CD4-positive, alpha-beta T cell treated with Interleukin-6 at 100 ng/mL for 8 hours (primary cell): ENCODE results near the gene UGT1A5.

Experiments used
- DNase-seq: peaks from one replicate; pipeline ENCODE4 v3.0.0-alpha.2; 2020; ENCODE audit warnings: mixed read lengths, low spot score

The UGT1A5 gene

DNA sequence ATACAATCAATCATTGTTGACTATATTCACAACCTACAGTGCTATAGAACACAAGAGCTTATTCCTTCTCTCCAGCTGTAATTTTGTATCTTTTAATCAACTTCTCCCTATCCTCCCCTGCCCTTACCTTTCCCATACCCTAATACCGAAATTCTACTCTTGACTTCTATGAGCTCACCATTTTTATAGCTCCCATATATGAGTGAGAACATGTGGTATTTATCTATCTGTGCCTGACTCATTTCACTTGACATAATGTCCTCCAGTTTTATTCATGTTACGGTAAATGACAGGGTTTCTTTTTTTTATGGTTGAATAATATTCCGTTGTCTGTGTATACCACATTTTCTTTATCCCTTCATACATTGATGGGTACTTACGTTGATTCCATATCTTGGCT, 68.1 kb downstream of the UGT1A5 start:
- no peak for DNase-seq

GRCh38 chr2:233789554-233789953, 76.8 kb downstream of the UGT1A5 start:
- DNase-seq, result no peak

DNA sequence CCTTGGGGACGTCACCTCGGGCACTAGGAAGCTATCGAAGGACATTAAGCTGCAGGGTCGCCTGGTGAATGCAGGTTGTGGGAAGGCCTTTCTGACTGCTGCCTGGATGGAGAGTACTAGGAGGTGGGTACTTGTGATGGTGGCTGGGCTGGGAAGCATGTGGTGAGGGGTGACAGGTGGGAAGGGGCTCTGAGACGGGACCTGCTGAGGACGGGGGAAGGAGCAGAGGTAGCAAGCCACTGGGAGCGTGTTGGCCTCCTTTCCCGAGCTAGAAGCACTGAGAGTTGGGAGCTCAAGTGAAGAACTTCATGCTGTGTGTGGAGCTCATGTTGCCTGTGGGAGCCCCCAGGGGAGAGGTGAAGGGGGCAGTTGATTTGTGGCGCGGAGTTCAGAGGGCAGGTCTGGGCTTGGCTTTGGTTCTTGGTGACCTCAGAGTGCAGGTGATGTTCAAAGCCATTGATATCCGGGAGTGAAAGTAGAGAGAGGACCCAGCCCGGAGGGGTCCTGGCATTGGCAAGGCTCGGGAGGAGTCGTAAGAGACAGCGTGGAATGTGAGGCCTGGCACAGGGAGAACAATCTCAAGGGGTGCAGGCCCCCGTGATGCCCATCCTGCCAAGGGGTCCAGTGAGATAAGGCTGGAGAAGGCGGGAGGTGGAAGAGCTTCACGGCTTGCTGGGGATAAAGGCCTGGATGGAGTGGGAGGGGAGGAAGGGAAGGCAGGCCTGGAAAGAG, 78.6 kb downstream of the UGT1A5 start:
- DNase-seq, result no peak

DNA sequence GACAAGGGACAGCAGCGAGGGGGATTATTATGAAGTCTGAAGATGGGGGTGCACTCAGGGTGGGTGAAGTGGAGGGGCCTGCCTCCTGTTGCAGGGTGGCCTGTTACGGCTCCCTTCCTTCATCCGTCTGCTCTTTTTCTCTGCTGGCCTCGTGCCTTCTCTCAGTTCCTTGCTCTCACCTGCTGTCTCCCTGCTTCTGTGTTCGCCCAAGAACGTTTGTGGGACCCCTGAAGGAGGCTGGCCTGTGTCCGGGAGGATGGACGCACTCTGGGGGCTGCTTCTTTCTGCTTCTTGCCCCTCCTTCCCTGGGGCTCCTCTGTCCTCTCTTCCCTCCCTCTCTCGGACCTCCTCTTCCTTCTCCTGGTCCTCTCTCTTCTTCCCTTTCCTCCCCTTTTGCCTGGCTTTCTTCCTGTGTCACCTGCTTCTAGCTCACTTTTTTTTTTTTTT, 79.2 kb downstream of the UGT1A5 start:
- no peak for DNase-seq

- DNase-seq, result no peak
Observed at GRCh38 chr2:233792720-233793119, 80.0 kb downstream of the UGT1A5 start.

DNA sequence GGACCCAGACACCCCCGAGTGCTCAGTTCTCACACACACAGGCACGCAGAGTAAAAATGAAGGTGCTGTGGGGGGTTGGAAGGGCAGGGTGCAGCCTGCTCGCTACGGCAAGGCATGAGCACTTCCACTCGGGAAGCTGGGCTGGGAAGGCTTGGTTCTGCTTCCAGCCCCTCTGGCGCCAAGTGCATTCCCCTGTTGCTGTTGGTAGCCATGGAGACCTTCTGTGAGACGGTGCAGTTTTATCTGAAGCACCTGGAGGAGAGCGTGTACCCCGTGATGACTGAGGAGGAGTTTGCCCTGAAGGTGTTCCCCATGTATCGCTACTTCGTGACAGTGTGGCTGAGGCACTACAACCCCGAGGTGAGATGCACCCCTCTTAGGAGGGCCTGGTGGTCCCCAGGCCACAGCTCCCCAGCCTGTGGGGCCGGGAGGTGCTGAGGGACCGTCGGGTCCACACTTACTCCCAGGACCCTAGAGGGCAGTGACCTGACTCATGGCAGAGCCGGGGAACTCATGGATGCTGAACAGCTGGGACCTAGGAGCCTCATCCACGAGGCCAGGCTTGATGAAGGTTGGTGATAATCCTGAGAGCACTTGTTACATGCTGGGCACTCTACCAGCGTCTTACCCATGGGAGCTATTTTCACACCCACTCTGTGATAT, 80.9 kb downstream of the UGT1A5 start:
- DNase-seq, result no peak

DNA sequence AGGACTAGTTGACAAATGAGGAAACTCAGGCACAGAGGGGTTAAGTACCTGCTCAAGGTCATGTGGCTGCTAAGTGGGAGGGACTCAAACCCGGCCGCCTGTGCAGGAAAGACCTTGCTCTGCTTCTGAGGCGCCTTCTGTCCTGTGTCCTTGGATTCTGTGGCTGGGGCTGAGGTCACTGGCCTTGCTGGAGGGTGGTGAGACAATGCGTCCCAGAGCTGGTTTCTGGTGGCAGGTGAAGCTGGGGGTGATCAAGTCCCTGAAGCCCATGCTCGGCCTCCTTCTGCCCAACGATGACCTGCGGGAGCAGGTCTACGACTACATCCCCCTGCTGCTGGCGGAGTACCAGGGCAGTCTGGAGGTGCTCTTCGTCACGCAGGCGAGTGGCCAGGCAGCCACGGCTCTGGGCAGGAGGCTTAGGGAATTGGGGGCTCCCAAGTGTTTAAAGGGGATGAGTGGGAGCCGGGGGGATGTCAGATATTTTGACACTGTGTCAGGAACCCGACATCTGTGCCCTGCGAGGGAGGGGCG, 81.5 kb downstream of the UGT1A5 start:
- no peak for DNase-seq

GRCh38 chr2:233795735-233796171, 83.0 kb downstream of the UGT1A5 start:
- DNase-seq, result no peak

GRCh38 chr2:233796254-233796653, 83.5 kb downstream of the UGT1A5 start:
- no peak for DNase-seq

DNA sequence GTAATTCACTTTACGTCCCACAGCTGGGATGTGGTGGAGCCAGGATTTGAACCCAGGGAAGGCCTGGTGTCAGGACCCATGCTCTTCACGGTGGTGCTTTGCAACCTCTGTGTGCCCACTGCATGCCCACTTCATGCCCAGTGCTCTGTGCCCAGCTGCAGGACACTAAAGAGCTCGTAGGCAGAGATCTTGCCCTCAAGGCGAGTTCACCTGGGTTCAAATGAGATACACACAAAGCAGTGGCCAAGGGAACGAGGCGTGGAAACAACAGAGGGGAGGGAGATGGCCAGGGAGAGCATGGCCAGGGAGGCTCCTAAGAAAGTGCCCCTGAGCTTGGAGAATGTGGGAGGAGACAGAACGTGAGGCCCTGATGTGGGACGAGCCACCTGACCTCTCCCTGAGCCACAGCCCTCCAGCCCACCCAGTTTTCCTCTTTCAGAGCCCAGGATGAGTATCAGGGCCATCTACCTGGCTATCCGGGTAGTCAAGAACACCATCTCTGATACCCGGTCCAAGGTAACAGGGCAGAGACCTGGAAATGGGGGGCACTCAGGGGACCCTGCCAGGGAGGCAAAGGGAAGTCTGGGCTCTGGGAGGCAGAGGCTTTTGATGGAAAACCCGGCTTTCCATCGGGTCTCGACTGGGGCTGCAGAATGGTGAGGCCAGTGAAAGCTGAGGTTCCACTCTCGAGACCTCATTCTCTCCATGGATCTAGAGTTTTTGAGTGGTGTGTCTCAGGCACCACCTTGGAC, 85.8 kb downstream of the UGT1A5 start:
- DNase-seq, result no peak

DNA sequence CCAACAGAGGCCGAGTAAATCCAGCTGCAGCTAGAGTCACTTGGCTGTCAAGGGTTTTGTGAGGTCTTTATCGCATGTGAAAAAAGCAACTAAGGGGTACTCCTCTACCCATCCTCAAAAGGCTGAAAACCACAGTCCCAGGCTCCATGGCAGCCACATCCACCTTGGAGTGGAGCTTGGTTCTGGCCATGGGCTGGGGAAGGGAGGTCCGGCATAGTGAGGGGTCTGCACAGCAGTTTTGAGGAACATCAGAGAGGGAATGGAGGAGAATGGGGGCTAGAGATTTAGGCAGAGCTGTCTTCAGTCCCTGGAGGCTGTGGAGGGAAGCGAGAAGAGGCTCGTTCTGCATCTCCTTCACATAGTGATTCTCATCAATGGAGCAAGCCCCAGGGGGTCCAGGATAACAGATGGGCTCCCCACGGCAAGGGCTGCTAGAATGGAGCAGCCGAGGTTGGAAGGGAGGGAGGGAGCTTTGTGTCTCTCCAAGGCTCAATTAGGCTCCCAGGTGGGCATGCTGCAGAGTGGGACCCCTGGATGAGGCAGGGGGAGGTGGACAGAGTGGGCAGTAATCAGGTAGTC, 86.5 kb downstream of the UGT1A5 start:
- DNase-seq, result no peak

- DNase-seq, result no peak
Observed at GRCh38 chr2:233799716-233800115, 87.0 kb downstream of the UGT1A5 start.

DNA sequence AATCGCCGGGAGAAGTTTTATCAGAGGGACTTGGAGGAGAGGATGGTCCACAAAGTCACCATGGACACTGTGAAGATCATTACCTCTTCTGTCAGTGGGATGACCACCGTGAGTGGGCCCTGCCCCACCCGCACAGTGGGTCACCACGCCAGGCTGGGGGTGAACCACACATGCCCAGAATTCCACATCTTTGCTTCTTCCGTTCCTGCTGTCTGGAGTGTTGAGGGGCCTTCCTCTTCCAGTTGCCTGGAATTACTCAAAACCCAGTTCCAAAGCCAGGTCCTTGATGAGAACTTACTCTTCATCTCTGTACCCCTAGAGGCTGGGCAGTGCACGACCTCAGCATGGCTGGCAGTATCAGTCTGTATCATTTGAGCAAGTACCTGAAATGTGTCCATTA, 87.5 kb downstream of the UGT1A5 start:
- no peak for DNase-seq

- no peak for DNase-seq
Observed at GRCh38 chr2:233801357-233802131, 88.8 kb downstream of the UGT1A5 start.

DNA sequence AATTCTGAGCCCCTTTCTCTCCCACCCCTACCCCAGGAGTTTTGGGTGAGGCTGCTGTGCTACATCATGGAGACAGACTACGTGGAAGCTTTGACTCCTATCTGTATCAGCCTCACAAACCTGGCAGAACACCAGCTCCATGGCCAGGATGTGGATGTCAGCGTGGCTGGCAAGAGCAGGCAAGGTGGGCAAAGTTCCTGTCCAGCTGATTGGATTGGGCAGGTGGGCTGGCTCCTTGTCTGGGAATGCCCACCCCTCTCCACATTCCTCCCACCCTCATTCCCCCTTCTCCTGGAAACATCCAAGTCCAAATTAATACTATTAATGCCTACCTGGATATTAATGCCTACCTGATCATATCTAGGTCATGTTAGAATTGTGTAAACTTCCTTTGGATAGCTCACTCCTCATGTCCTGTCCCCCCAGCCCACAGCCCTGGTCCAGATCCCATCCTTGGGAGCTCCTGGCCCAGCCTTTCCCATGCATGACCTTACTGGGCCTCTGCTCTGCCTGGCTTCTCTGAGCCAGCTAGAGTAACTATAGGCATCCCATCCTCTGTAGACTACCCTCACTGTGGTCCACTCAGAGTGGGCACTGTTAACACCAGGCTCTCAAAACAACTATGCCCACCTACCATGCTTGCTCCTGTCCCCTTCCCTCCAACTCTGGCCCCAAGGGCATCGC, 89.6 kb downstream of the UGT1A5 start:
- no peak for DNase-seq

GRCh38 chr2:233803292-233803911, 90.7 kb downstream of the UGT1A5 start:
- no peak for DNase-seq

DNA sequence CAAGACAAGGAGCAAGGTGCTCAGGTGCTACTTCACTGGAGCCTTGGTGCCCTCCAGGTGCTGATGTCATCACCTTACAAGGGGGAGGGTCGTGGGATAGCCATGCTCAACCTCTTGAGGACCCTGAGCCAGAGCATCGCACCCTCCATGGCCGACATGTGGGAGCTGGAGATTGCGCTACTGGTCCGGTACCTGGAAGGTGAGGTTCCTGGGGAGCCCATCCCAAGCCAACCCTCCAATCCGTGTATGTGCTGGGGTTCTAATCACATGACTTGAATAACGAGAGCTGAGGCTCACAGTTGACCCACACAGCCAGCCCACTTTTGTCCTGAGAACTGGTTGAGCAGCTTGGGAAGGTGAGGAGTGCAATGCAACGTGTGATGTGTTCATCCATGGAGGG, 91.3 kb downstream of the UGT1A5 start:
- no peak for DNase-seq

GRCh38 chr2:233807215-233807865, 94.6 kb downstream of the UGT1A5 start:
- no peak for DNase-seq

- DNase-seq, result no peak
Observed at GRCh38 chr2:233807966-233808935, 95.5 kb downstream of the UGT1A5 start.
